Thyroid gland (tissue), 4 donors: Measurements from ENCODE around the gene POLR3K.

Experiments used
- POLR2A ChIP-seq, 2 donors: fragments of 450-650 bp; IDR thresholded peaks; one replicate each; pipeline ENCODE4 v1.6.1; 2017; ENCODE audit warnings: antibody characterized with exemption in 2 of 2, mild to moderate bottlenecking in 2 of 2, moderate library complexity in 1 of 2
- TF ChIP-seq, protein P1 (sequence below), 6 experiments: fragments of 200-600 bp in 3 of 6; fragments of 450-650 bp in 3 of 6; sonication (generic) in 3 of 6; IDR thresholded peaks; one replicate each; pipeline ENCODE4 v1.5.1; 2016 to 2019; ENCODE audit warnings: antibody characterized with exemption in 6 of 6, mild to moderate bottlenecking in 2 of 6, inconsistent platforms in 1 of 6, moderate library complexity in 1 of 6

GRCh38 chr16:77273-77806 lies 23.9 kb upstream of the POLR3K start:
- TF ChIP-seq, protein P1, sequence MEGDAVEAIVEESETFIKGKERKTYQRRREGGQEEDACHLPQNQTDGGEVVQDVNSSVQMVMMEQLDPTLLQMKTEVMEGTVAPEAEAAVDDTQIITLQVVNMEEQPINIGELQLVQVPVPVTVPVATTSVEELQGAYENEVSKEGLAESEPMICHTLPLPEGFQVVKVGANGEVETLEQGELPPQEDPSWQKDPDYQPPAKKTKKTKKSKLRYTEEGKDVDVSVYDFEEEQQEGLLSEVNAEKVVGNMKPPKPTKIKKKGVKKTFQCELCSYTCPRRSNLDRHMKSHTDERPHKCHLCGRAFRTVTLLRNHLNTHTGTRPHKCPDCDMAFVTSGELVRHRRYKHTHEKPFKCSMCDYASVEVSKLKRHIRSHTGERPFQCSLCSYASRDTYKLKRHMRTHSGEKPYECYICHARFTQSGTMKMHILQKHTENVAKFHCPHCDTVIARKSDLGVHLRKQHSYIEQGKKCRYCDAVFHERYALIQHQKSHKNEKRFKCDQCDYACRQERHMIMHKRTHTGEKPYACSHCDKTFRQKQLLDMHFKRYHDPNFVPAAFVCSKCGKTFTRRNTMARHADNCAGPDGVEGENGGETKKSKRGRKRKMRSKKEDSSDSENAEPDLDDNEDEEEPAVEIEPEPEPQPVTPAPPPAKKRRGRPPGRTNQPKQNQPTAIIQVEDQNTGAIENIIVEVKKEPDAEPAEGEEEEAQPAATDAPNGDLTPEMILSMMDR (IDR thresholded peaks at IDR 0.05): no peak
- no peak for TF ChIP-seq POLR2A (IDR thresholded peaks at IDR 0.05)
